Measurements from ENCODE around the gene GPC6.

Gene GPC6

GRCh38 chr13:94140027-94140426, 913.4 kb downstream of the GPC6 start:
- DNase-seq = no peak

GRCh38 chr13:94140511-94140910, 913.9 kb downstream of the GPC6 start:
- DNase-seq = no peak

GRCh38 chr13:94143624-94144350, 917.2 kb downstream of the GPC6 start:
- DNase-seq = no peak

- DNase-seq = no peak
These were observed 919.4 kb downstream of the GPC6 start for GRCh38 chr13:94145966-94146365.

- DNase-seq = no peak
These were observed 927.0 kb downstream of the GPC6 start for GRCh38 chr13:94153586-94153985.

GRCh38 chr13:94154367-94154766, 927.8 kb downstream of the GPC6 start:
- DNase-seq = no peak

- DNase-seq = no peak
These were observed 931.2 kb downstream of the GPC6 start for GRCh38 chr13:94157705-94158218.

GRCh38 chr13:94160875-94161274, 934.3 kb downstream of the GPC6 start:
- DNase-seq = no peak

- no peak for DNase-seq
These were observed 935.7 kb downstream of the GPC6 start for GRCh38 chr13:94162289-94162688.

- no peak for DNase-seq
These were observed 936.9 kb downstream of the GPC6 start for GRCh38 chr13:94163535-94163934.

GRCh38 chr13:94168783-94169453, 942.3 kb downstream of the GPC6 start:
- no peak for DNase-seq

GRCh38 chr13:94169454-94170144, 943.0 kb downstream of the GPC6 start:
- no peak for DNase-seq

- no peak for DNase-seq
These were observed 943.6 kb downstream of the GPC6 start for GRCh38 chr13:94170145-94170571.

- no peak for DNase-seq
These were observed 945.8 kb downstream of the GPC6 start for GRCh38 chr13:94172416-94172815.

GRCh38 chr13:94173312-94173854, 946.8 kb downstream of the GPC6 start:
- DNase-seq = no peak

- no peak for DNase-seq
These were observed 947.4 kb downstream of the GPC6 start for GRCh38 chr13:94174009-94174408.

- DNase-seq = no peak
These were observed 948.5 kb downstream of the GPC6 start for GRCh38 chr13:94175076-94175475.

GRCh38 chr13:94176561-94176960, 950.0 kb downstream of the GPC6 start:
- DNase-seq = no peak

- DNase-seq = no peak
These were observed 950.4 kb downstream of the GPC6 start for GRCh38 chr13:94177041-94177440.

- DNase-seq = no peak
These were observed 952.1 kb downstream of the GPC6 start for GRCh38 chr13:94178625-94179244.

GRCh38 chr13:94181461-94182107, 955.0 kb downstream of the GPC6 start:
- DNase-seq = no peak

- no peak for DNase-seq
These were observed 955.7 kb downstream of the GPC6 start for GRCh38 chr13:94182185-94182761.
